ENCODE results near the gene ERICH4.
"Not testable (repeated sequence)": the region's sequence is repeated elsewhere in the genome, so short reads cannot be mapped to it uniquely, and the experiment has no call there.

The ERICH4 gene

GRCh38 chr19:41436674-41436951, 6.3 kb upstream of the ERICH4 start:
- DNase-seq, result no peak

DNA sequence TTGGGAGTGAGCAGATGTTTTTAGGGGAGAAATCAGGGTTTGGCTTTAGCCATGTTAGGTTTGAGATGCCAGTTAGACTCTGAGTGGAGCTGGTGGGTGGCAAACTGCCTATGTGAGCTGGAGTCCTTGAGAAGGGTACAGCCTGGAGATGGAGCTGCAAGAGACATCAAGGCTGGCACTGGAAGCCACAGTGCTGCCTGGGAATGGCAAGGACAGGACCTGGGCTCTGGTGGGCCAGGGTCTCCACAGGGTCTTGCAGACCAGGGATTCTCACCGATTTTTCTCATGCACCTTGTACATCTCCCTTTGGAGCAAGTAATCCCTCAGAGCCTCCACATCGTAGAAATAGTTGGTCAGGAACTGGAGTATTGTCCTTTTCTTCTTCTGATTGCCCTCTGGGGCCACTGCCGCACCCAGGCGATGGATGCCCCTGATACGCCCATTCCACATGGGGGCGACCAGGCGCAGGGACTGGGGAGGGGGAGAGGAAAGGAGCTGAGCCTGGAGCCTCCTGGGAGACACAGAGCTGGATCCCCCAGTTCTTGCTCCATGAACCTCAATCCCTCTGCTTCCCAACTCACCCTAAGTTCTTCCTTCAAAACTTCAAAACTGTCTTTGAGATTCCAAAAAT, 4.9 kb upstream of the ERICH4 start:
- no peak for DNase-seq

GRCh38 chr19:41439441-41440222, 3.3 kb upstream of the ERICH4 start, which contains the start of gene DMAC2:
DMAC2 (minus strand) TSS chr19:41439912; CDS start chr19:41439899, 13 bp downstream.
- peak; percentile 99 for DNase-seq

- DNase-seq, result no peak
These were observed 1.5 kb upstream of the ERICH4 start for GRCh38 chr19:41441321-41441945.

DNA sequence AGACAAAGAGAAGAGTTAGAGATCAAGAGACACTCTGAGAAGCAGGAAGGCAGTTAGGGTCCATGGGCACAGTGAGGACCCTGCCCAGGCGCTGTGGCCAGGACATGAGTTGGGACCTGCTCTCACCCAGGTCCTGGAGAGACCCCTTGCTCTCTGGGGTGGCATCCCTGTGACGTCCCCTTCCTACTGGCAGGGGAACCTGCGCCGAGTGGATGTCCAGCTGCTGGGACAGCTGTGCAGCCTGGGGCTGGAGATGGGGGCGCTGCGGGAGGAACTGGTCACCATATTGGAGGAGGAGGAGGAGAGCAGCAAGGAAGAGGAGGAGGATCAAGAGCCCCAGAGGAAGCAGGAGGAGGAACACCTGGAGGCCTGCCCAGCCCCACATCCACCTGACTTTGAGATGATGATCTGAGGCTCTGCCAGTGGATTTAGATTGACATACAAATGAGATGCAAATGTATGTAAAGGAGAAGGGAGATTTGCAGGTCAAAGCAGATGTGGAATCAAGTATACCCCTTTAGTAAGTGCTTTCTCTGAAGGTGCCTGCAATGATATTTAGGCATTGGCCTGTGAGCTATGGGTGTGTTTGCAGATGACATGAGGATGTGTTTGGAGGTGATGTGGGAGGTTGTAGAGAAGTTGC, 978 bp downstream of the ERICH4 start:
- no peak for DNase-seq

- no peak for DNase-seq
These were observed 2.6 kb downstream of the ERICH4 start for GRCh38 chr19:41445575-41445974.

DNA sequence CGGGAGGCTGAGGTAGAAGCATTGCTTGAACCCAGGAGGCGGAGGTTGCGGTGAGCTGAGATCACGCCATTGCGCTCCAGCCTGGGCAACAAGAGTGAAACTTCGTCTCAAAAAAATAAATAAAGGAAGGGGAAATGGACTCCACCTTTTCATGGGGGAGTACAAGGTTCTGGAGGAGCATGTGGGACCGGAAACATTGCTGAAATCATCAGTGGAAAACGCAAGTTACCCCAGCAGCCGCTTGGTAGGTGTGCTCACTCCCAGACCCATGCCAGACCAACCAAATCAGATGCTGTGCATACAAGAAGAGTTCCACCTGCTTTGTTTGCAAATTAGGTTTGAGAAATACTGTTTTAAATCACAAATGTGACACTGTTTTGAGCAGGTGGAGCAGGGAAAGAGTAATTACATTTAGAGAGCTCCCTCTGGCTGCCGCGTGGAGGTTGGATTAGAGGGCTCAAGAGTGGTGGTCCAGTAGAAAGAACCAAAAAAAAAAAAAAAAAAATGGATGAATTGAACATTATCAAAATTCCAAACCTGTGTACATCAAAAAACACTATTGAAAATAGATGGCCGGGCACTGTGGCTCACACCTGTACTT, 4.9 kb downstream of the ERICH4 start:
- no peak for DNase-seq

GRCh38 chr19:41449079-41449864, 6.3 kb downstream of the ERICH4 start:
- peak; percentile 36 for DNase-seq

GRCh38 chr19:41449865-41450178, 6.9 kb downstream of the ERICH4 start:
- no peak for DNase-seq

DNA sequence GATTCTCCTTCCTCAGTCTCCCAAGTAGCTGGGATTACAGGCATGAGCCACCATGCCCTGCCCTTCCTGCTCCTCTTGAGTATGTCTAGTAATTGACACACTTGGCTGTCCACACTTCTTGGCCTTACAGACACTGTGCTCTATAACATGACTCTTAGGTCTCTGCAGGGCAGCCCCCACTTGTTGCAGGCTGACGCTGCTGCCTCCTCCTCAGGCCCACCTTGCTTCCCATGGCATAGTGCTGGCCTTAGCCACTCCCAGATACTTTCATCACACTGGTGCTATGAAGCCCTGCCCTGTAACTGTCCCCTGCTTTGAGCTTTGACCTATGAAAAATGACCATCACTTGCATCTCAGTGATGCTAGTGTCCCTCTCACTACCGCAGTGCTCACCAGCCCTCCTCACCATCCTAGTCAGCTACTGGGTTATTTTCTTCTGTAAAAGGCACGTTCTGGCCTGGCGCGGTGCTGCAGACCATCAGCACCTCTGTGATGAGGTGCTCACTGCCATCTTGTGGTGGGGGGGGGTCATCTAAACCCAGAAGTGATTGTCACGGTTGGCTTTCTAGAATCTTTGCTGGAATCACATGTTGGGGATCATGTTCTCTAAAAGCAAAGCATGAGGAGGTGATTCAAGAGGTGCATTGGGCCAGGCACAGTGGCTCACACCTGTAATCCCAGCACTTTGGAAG, 9.8 kb downstream of the ERICH4 start:
- DNase-seq, result no peak

GRCh38 chr19:41455936-41456335, 13.0 kb downstream of the ERICH4 start:
- DNase-seq, result no peak

DNA sequence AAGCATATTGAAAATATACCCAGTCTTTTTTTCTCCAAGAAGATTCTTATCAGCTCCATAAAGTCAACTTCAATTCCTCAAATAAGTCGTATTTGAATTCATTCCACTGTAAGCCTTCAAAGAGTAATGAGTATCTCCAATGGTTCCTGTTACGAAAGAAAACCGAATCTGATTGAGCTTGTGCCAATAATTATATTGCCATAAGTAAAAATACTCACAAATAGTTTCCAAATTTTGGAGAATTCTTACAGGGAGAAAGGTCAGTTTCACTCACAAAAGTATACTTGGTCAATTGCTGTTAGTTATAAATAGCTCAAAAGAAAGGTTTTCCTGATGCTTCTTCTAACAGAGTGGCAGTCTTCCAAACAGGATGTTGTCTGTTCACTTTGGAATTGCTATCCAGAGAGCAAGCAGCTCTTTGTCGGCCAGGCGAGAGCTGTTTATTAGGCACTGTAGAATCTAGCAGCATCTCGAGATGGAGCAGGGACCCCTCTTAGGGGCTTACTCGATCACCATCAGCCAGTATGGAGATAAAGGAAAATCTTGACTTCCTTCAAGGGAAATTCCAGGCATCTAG, 13.5 kb downstream of the ERICH4 start:
- DNase-seq, result no peak

- no peak for DNase-seq
These were observed 14.3 kb downstream of the ERICH4 start for GRCh38 chr19:41457241-41457640.

- DNase-seq, result no peak
These were observed 19.5 kb downstream of the ERICH4 start for GRCh38 chr19:41462497-41462896.

- not testable (repeated sequence) for DNase-seq
These were observed 20.6 kb downstream of the ERICH4 start for GRCh38 chr19:41463257-41464256.

GRCh38 chr19:41476583-41476982, 33.6 kb downstream of the ERICH4 start:
- DNase-seq, result no peak

- DNase-seq, result no peak
These were observed 35.2 kb downstream of the ERICH4 start for GRCh38 chr19:41478171-41478570.

DNA sequence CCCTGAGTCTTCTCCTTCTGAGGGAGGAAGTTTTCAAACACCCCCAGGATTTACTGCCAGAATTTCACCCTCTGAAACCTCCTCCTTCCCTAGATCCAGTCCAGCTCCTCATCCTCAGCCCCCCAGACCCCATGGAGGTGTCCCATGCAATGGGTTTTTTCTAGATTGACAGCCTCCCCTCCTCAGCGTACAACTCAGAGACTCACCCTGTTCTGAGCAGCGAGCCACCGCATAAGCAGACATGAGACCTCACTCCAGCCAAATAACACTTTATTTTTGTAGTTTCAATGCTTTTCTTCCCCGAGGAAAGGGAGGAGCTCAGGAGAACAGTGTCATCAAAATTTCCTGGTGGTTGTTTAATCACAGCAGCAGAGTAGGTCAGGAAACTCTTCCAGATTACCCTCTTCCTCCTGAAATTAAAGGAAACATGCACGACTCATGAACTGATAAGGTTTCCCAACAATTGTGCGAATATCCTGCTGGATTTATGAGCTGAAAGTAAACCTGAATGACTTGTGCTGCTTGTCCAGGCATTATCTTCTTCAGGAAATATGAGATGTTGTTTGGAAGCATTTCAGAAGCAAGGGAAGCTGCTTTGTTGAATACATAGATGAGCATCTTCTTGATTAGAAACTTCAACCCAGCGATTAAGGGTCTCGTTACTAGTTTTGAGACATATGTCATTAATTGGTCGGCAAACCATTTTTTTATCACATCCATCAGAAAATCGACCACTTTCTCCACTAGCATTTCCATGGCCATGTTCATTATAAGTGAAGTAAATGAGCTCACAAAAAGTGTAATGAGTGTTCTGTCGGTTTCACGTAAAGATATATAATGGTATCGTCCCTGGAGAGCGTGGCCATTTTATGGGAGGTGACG, 36.2 kb downstream of the ERICH4 start:
- no peak for DNase-seq

- DNase-seq, result peak; percentile 12
These were observed 36.8 kb downstream of the ERICH4 start for GRCh38 chr19:41479757-41480191.

Measured in NCI-H2029 (cell line).